GM21737 (cell line): ENCODE data around the gene EBI3.
"Not testable (repeated sequence)": the region's sequence is repeated elsewhere in the genome, so short reads cannot be mapped to it uniquely, and the experiment has no call there.

ENCODE experiments used
- ATAC-seq: cut with Tn5 transposase; IDR thresholded peaks from one replicate; pipeline ENCODE4 v1.9.1; 2021; ENCODE audit warnings: mild to moderate bottlenecking, moderate library complexity; ENCODE audit not compliant: unreplicated experiment

Gene EBI3

DNA sequence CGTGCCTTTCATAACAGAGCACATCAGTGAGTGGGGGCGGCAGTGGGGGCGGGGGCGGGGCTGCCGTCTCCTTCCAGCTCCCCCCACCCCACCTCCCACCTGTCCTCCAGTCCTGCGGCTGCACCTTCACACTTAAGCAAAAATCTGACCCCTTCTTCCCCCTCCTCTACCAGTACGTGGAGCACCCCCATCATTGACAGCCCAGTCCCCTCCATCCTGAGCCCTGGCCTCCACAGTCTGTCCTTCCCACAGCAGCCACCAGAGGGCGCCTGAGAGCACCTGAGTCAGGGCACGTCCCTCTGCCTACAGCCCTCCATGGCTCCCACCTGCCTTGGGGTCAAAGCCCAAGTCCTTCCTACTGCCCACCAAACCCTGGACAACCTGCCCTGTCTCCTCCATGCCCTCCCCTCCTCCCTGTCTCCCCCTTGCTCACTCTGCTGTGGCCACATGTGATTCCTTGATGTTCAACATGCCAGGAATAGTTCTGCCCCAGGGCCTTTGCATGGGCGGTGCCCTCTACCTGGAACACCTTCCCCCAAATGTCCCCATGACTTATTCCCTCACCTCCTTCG lies 4.0 kb downstream of the EBI3 start:
- ATAC-seq: no peak

DNA sequence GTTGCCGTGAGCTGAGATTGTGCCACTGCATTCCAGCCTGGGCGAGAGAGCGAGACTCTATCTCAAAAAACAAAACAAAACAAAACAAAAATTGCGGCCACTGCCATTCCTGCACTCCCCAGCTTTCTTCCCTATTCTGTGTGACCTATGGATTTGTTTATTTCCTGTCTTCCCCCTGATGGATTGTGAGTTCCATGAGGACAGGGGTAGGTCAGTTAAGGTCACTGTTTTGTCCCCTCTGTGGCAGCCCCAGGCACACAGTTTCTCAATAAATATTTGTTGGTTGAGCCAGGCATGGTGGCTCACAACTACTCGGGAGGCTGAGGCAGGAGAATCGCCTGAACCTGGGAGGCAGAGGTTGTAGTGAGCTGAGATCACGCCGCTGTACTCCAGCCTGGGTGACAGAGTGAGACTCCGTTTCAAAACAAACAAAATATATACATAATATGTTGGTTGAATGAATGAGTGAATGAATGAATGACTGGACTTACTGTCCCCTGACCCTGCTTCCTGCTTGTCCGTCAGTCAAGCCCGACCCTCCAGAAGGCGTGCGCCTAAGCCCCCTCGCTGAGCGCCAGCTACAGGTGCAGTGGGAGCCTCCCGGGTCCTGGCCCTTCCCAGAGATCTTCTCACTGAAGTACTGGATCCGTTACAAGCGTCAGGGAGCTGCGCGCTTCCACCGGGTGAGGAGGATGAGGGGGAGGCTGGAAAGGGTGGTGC lies 5.0 kb downstream of the EBI3 start:
- ATAC-seq: no peak

DNA sequence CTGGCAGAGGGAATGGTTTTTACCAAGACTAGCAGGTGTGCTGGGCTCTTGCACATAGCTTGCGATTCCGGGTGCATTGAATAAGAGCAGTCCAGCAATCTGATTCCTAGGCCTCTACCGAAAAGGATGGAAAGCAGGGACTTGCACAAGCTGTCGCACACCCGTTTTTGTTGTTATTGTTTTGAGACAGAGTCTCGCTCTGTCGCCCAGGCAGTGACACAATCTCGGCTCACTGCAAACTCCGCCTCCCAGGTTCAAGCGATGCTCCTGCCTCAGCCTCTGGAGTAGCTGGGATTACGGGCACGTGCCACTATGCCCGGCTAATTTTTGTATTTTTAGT lies 5.5 kb downstream of the EBI3 start:
- ATAC-seq: no peak

DNA sequence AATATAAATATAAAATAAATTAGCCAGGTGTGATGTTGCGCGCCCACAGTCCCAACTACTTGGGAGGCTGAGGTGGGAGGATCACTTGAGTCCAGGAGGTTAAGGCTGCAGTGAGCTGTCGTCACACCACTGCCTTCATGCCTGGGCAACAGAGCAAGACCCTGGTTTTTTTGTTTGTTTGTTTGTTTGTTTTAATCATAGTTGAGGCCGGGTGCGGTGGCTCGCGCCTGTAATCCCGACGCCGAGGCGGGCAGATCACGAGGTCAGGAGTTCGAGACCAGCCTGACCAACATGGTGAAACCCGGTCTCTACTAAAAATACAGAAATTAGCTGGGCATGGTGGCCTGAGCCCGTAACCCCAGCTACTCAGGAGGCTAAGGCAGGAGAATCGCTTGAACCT lies 8.2 kb downstream of the EBI3 start:
- not testable (repeated sequence) for ATAC-seq

DNA sequence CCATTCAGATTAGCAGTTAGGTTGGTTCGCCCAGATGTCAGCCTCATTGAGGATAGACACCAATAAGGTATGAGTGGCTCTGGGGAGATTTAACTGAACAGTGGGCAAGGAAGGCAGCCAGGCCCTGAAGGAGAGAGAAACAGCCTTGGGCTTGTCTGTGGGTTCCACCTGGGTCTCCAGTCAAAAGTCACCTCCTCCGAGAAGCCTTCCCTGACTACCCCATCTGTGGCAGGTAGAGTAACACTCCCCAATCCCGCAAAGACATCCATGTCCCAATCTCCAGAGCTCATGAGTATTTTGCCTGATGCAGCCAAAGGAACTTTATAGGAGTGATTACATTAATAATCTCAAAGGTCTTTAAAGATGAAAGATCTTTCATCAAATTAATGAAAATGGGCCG lies 9.5 kb downstream of the EBI3 start:
- ATAC-seq: no peak

DNA sequence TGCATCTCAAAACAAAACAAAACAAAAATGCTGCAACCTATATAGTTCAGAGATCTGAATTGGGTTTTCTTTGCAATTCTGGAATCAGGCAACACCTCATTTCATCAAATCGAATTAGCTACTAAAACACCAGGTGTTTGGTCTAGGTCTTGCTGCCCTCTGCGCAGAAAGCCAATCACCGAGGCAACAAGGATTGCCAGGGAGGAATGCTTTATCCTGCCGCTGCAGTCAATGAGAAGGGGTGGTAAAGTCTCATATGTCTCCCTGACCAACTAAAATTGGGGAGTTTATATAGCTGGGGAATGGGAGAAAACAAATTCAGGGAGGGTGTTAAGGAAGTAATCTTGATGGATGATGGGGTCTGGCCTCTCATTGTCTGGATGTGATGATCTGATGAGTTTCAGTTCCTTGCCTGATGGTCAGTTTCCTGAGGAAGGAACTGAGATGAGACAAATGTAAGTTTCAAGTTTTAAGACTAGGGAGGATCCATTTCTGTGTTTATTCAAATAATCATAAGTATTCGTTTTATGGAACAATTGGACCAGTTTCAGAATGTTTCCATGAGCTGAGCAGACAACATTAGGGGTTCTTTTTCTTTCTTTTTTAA lies 12.6 kb downstream of the EBI3 start:
- ATAC-seq: no peak

DNA sequence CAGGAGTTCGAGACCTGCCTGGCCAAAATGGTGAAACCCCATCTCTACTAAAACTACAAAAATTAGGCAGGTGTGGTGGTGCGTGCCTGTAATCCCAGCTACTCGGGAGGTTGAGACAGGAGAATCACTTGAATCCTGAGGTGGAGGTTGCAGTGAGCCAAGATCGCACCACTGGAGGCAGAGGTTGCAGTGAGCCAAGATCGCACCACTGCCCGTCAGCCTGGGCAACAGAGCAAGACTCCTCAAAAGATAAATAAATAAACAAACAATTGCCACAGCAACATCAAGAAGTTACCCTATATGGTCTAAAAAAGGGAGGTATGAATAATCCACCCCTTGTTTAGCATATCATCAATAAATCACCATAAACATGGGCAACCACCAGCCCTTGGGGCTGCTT lies 16.6 kb downstream of the EBI3 start:
- ATAC-seq: not testable (repeated sequence)

DNA sequence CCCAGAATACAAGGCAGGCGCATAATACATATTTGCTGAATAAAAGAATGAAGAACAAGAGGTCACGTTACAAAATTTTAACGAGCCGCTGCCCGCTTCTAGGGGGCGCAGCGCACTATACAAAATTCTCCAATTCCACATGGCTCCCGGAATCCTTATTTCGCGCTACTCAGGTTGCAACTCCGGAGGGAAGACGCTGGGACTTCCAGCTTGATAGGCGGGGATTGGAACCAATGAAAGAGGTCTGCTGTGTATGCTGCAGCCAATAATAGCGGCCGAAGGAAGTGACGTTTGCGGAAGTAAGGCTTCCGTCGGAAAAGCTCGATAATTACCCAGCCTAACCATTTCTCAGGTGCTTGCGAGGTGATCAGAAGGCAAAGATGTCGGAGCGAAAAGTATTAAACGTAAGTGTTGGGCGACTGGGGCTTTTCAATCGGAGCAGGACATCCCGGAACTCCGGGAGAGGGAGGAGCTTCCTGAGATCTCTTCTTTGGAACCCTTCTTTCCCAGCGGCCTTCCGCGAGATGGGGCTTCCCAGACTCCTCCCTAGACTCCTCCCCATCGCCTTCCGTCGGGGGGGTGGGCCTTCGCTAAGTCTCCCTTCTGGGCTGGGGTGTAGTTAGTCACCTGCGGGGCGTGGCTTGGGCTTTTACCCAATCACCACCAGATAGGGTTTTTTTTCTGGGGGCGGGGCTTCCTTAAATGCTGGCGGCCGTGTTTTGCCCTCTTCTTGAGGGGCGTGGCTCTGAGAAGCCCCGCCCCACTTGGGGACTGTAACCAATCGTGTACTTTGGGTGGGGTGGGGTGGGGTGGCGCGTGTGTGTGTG lies 17.7 kb downstream of the EBI3 start, which contains the start of gene YJU2:
Gene YJU2 (plus strand): TSS at position 314 of the 827 bp plus-strand sequence. CDS start 67 bp downstream, at position 381.
- ATAC-seq: peak; percentile 82

DNA sequence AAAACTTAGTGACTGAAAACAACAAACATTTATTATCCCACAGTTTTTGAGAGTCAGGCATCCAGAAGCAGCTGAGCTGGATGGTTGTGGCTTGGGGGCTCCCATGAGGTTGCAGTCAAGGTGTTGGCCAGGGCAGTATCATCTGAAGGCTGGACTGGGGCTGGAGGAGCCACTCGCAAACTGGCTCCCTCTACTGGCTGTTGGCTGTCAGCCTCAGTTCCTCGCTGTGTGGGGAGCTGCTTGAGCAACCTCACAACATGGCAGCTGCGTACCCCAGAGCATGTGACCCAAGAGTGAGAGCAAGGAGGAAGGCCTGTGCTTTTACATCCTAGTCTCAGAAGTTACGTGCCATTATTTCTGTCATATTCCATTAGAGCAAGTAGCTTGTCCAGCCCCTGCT lies 27.2 kb downstream of the EBI3 start:
- no peak for ATAC-seq

DNA sequence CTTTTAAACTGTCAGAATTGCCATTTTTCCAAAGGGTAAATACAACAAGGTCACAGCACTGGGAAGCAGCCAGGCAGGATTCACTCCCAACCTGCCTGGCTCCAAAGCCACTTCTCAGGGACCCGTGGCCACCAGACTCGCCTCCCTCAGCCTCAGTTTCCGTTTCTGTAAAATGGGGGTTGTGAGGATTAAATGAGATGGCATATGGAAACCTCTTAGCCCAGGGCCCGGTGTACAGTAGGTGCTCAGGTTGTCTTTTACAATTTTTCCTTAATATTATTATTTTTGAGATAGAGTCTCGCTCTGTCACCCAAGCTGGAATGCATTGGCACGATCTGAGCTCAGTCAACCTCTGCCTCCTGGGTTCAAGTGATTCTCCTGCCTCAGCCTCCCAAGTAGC lies 27.7 kb downstream of the EBI3 start:
- no peak for ATAC-seq

DNA sequence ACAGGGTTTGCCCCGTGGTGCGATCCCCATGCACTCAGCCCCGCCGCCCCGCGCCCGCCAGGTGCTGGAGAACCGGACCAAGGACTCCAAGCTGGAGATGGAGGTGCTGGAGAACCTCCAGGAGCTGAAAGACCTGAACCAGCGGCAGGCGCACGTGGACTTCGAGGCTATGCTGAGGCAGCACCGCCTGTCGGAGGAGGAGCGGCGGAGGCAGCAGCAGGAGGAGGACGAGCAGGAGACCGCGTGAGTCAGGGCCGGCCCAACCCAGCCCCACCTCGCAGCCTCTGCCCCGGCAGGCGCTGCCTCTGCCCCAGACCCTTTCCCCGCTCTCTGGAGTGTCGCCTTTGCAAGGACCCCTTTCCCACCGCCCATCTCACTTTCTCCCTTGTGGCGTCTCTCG lies 28.9 kb downstream of the EBI3 start:
- ATAC-seq: no peak

DNA sequence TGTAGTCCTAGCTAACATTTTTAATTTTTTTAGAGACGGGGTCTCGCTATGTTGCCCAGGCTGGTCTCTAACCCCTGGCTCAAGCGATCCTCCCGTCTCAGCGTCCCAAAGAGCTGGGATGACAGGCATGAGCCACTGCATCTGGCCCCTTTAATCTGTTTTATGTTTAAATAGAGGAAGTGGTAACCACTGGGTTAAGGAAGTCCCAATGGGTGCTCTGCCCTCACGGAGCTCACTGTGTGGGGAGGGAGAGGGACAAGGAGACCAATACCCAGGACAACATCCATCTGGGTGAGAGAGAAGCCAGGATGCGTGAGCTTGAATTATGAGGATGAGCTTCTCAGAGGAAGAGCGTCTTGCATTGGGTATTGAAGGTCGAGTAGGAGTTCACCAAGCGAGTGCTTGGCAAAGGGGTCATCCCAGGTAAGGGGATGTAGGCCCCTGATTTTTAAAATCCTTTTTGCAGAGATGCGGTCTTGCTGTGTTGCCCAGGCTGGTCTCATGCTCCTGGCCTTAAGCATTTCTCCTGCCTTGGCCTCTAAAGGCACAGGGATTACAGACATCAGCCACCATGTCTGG lies 31.4 kb downstream of the EBI3 start:
- ATAC-seq: no peak

DNA sequence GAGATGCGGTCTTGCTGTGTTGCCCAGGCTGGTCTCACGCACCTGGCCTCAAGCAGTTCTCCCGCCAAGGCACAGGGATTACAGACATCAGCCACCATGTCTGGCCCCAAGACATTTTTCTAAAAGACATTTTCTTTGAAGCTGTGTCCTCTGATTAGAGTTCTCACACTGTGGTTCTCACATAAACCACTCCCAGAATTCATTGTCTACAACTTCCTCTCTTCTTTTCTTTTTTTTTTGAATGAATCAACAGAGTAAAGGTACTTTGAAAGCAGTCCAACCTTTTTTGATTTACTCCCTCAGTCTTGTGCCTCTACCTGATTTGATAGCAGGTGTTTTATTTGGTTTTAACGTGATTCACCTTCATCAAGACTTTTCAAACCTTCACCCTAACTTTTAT lies 35.5 kb downstream of the EBI3 start:
- ATAC-seq: no peak

DNA sequence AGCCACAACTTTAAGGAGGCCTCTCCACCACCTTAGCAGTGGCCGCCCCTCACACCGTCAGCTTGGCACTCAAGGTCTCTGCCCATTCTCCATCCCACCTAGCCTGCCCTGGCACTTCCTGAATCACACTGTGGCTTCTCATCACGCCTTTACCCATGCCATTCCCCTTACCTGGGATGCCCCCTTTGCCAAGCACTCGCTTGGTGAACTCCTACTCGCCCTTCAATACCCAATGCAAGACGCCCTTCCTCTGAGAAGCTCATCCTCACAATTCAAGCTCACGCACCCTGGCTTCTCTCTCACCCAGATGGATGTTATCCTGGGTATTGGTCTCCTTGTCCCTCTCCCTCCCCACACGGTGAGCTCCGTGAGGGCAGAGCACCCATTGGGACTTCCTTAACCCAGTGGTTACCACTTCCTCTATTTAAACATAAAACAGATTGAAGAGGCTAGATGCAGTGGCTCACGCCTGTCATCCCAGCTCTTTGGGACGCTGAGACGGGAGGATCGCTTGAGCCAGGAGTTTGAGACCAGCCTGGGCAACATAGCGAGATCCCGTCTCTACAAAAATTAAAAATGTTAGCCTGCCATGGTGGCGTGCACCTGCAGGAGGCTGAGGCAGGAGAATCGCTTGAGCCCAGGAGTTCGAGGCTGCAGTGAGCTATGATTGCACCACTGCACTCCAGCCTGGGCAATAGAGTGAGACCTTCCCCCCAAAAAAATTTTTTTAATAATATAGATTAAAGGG lies 37.1 kb downstream of the EBI3 start:
- no peak for ATAC-seq

DNA sequence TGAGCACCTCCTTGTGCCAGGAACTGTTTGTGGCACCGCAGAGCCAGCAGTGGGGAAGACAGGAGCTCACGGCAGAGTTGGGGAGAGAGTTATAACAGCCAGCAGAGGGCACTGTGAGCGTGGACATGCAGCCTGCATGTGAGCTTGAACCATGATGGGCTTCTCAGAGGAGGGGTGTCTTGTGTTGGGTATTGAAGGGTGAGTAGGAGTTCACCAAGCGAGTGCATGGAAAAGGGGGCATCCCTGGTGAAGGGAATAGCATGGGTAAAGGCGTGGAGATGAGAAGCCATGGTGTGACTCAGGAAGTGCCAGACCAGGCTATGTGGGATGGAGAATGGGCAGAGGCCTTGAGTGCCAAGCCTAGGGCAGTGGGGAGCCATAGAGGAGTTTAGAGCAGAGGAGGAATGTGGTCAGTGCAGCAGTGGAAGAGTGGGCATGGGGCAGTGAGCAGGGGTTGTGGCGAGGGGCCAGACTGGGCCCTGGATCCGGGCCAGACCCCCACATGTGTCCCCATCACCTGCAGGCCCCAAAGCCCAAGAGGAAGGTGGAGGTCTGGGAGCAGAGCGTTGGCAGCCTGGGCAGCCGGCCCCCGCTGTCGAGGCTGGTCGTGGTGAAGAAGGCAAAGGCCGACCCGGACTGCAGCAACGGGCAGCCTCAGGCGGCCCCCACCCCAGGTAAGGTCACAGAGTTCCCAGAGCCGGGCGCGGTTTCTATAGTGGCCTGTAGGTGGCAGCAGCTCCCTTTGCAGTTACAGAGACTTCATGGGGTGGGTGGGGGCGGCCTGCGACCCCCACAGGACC lies 38.0 kb downstream of the EBI3 start:
- ATAC-seq: no peak

DNA sequence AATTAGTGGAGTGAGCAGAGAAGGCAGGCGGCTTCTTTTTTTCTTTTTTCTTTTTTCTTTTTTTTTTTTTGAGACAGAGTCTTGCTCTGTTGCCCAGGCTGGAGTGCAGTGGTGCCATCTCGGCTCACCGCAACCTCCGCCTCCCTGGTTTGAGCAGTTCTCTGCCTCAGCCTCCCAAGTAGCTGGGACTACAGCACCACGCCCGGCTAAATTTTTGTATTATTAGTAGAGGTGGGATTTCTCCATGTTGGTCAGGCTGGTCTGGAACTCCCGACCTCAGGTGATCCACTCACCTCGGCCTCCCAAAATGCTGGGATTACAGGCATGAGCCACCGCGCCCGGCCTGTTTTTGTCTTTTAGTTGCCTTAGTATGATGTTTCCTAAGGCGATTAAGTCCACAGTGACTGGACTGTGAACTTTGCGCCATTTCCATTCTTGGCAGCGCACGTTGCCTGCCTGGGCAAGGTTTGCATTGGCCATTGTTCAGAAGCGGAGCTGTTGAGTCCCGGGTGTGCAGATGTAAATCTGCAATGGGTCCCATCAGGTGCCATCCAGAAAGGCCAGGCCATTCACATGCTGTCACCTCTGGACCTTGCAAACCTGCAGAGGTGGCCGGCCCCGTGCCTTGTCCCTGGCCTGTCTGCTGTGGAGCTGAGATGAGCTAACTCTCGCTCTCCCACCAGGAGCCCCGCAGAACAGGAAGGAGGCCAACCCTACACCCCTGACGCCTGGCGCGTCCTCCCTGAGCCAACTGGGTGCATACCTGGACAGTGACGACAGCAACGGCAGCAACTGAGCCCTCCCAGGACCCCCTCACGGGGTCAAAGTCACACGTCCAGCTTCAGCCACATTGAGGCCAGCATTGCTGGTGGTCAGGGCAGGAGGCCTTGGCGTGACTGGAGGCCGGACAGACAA lies 38.8 kb downstream of the EBI3 start:
- ATAC-seq: no peak

DNA sequence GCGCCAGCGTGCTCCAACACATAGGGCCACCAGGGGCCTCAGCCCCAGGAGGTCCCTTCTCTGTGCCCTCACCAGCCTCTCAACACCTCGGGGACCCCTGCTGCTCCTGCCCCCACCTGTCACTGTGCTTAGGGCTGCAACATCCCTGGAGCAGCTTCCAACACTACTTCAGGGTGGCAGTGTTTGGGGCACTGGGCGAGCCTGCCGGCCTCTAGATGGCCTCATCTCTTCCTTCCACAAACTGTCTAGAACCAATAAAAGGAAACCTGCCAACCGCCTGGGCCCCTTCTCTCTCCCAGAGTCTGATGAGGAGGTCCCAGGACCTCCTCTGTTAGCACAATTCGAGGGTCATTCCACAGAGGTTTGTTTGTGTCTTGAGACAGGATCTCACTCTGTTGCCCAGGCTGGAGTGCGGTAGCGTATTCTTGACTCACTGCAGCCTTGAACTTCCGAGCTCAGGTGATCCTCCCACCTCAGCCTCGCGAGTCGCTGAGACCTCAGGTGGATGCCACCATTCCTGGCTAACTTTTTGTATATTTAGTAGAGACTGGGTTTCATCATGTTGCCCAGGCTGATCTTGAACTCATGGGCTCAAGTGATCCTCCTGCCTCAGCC lies 39.6 kb downstream of the EBI3 start:
- no peak for ATAC-seq

DNA sequence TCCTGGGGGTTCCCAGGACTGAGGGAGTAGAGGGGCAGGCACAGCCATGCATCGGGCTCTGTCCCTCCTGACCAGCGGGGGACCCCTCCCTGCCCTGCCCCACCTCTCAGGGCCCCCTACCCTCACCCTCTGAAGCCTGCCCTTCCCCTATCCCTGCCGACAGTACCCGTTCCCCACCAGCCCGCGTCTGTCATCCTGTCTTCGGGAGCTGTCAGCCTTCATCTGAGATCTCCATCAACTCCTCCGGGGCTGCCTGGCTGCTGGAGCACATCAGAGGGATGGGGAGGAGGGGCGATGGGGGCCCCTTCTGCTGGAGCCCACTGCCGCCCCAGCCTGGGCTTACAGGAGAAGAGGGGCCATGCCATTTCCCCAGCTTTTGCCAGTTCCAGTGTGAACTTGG lies 43.6 kb downstream of the EBI3 start:
- no peak for ATAC-seq
